HG02571 (cell line): ENCODE results near the gene CDK5R1.

Experiments used
- ATAC-seq: cut with Tn5 transposase; IDR thresholded peaks from one replicate; pipeline ENCODE4 v1.9.1; 2021; ENCODE audit warnings: mild to moderate bottlenecking, moderate library complexity; ENCODE audit not compliant: unreplicated experiment

CDK5R1 gene

GRCh38 chr17:32470405-32471167, 16.2 kb upstream of the CDK5R1 start:
- no peak for ATAC-seq

GRCh38 chr17:32471652-32472051, 15.1 kb upstream of the CDK5R1 start:
- ATAC-seq: no peak

DNA sequence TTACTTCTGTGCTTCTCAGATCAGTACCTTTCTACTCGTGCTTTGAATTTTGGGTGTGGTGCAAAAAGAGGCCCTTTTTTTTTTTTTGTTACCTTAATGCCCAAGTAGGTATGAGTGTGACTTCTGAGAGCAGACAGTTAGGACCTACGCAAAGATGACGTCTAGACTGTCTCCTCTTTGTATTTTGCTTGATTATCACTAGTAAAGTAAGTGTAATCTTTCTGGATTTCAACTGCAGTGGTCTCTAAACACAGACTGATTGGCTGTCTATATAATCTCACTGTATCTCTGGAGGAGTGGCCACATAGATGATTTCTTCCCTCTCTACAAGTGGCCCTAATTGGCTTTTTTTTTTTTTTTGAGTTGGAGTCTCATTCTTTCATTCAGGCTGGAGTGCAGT, 11.5 kb upstream of the CDK5R1 start:
- ATAC-seq: no peak

DNA sequence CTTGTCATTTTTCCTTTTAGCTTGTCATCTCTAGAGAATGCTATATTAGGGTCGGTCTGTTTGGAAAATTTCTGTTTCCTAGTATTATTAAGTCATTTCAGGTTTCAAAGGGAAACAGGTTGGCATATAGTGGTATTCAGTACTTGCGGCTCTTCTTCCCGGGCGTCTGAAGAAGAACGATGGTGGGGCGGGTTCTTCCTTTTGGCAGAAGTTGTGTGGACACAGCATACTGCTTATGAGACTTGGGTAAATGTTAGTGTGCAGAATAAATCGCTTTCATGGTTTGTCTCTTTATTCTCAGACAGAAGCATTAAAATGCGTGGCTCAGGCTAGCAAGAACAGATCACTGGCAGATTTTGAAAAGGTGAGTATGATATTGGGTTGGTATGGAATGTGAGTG, 9.6 kb upstream of the CDK5R1 start:
- ATAC-seq: no peak

DNA sequence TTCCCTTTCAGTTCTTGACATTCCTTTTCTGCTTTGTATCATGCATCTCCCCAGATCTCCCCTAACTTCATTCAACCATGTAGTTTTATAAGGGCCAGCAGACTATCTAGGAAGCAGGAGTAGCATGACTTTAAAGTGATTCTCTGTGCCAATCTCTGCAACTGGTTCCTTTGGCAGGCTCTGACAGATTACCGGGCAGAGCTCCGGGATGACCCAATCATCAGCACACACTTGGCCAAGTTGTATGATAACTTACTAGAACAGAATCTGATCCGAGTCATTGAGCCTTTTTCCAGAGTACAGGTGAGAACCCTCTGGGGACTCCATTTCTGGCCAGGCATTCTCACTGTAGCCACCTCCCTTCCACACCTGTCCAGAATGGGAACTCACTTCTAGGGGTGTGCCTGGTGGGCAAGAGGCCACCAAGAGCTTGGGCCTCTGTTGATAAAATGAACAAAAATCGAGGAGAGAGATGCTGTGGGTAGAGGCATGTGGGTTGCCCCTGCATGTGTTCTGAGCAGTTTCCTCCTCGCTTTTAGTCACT, 7.6 kb upstream of the CDK5R1 start:
- no peak for ATAC-seq

DNA sequence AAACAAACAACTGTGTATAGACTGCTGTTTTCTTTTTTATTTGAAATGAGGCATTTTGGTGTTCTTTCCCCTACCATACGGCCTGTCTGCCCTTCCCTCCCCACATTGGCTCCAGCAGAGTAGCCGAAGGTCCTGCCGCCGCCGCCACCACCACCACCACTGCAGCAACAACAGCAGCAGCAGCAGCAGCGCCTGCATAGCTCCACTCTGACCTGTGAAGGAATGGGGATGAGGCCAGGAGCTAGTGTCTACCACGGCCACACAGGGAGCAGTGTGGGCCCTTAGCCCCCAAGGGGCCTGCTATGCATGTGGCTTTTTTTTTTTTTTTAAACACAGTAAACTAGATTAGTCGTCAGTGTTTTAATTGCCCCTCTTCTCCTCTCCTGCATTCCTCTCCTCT, 5.6 kb upstream of the CDK5R1 start:
- no peak for ATAC-seq

GRCh38 chr17:32482568-32483320, 4.0 kb upstream of the CDK5R1 start:
- ATAC-seq: no peak

DNA sequence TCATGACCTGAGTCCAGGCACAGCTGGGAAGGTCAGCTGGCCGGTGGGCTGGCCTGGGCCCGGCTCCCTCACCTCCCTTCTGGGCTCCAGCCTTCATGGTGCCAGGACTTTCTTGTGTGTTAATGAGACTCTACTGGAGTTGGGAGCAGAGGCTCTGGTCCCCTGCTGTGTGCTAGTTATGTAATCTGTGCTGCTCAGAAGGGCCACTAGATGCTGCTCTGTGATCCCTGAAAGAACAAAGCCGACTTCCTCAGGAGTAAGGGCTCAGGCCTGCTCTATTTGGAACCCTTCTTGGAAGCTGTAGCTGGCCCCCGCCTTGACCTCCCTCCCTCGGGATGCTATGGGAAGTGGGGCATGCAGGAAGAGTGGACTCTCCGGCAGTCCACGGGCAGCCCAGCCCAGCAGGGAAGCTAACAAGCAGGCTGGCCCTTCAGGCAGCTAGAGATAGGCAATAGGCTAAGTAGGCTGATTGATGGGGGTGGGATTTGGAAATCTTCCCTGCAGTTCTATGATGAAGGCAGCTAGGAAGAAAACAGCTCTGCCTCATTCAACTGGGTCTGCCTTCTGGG, 3.3 kb upstream of the CDK5R1 start:
- no peak for ATAC-seq

GRCh38 chr17:32484041-32484461, 2.7 kb upstream of the CDK5R1 start:
- ATAC-seq: no peak

- ATAC-seq: no peak
Measured at GRCh38 chr17:32484628-32485027, 2.2 kb upstream of the CDK5R1 start.

DNA sequence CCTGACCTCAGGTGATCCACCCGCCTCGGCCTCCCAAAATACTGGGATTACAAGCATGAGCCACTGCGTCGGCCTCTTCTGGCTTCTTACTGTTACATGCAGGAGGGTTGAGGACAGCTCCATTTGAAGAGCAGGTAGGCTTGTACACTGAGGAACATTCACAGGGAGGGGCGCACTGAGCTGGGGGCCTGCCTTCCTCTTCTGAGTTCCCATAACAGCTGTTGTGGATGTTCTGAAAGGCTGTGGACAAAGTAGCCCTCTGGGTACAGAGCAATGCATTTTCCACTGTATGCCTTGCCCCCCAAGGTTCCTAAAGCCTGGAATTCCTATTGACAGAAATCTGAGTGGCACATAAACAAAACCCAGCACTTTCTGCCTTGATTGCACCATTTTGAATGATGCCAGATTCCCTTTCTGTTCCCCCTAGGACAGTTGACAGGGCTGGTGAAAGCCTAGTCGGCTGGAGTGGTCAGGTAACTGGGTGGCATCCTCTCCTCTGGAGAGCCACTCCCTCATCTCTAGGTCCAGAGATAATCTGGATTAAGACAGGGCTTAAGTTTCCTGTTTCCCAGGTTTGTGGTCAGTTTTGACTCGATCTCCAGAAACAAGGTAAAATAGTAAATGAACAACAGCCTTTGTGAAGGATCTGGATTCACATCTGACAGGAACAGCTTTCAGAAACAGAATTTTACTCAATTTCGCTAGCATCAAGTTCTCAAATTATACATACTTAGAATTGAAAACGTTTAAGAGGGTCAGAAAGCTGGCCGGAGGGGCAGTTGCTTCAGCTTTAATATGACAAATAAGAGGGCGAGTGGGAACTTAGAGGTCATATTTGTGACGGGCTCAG, 1.3 kb upstream of the CDK5R1 start:
- ATAC-seq: no peak

GRCh38 chr17:32486111-32486700, 587 bp upstream of the CDK5R1 start:
- peak; percentile 46 for ATAC-seq

- no peak for ATAC-seq
Measured at GRCh38 chr17:32487473-32488176, 832 bp downstream of the CDK5R1 start.

DNA sequence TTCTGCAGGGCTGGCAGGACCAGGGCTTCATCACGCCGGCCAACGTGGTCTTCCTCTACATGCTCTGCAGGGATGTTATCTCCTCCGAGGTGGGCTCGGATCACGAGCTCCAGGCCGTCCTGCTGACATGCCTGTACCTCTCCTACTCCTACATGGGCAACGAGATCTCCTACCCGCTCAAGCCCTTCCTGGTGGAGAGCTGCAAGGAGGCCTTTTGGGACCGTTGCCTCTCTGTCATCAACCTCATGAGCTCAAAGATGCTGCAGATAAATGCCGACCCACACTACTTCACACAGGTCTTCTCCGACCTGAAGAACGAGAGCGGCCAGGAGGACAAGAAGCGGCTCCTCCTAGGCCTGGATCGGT, 1.4 kb downstream of the CDK5R1 start:
- no peak for ATAC-seq

GRCh38 chr17:32488604-32489180, 1.9 kb downstream of the CDK5R1 start:
- no peak for ATAC-seq

DNA sequence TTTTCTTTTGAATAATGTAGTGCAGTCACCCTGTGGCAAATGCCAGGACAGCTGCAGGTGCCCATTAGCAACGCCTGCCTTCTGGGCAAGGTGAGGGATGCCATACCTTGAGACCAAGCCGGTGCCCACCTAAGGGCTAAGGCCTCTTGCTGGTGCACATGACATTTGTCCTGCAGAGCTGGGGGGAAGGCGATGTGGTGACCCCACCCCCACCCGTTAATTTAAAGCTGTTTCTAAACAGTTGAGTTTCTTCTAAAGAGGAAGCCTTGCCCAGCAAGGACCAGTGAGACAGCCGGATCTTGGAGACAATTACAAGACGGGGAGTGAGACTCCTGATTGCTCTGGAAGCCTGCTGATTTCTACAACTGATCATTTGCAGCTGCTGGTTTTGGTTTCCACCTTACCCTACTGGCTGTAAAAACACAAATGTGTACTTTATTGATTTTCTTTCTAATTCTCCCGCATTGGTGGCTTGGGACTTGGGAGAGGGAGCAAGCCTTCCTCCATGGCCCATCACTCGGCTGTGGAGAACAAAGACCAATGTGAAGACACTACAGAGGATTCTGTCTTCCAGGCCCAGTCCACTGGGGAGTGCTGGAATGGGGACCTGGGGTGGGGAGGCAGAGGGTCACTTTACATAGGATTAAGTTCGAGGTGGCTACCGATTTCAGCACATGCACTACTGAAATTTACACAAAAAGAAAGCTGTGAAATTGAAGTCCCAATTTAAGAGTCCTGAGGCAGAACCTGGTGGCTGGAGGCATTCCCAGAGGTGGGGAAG, 2.7 kb downstream of the CDK5R1 start:
- no peak for ATAC-seq

DNA sequence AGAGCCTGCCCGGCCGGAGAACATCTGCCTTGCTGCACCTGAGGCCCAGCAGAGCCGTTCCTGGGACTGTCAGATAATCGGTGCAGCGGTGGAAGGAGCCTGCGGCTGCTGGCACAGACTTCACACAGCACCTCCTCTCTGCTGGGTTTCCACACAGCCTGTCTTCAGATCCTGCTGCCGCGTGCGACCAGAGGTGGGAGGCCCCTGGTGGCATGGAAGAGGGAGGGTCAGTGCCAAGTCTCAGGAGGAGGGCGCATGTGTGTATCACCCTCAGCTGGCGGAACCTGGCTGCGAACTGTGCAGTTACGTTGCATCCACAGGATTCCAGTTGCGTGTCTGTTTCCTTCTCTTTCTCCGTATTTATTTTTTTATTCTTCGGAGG, 3.3 kb downstream of the CDK5R1 start:
- ATAC-seq: no peak

DNA sequence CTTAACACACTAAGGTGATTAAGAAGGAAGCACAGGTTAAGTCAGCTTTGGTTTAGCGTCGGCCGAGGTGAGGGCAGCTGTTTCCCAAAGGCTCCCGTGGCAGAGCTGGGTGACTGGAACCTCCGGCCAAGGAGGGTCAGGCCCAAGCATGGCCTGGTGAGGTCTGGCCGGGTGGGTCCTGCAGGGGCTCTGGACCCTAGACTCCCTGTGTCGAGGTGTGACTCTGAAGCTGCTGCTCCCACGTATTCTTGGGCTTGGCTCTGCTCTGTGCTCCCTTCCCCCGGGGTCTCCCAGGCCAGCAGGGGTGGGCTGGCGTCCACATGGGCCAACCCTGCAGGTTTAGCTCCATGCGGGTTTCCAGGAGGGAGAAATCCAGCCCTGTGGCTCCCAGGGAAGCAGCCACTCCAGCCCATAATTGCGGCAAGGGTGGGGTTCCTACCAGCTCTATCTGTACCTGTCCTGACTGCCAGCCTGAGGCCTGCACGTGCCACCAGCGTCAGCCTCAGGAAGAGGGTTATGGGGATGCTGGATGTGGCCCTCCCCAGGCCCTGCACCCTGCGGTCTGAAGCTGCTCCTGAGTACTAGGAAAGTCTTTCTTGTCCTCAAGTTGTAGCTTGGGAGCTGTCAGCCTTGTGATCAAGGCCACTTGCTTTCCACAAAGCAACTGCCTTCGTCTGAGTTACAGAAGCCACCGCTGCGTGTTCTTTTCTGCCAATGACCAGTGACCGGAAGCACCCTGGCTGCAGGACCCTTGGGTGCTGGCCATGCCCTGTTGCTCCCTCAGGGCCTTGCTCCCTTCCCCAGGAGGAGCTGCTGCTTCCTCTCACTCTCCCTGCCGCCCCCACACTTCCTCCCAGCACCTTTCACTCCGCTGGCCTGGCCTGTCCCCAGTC, 4.8 kb downstream of the CDK5R1 start:
- no peak for ATAC-seq
